Omental fat pad (tissue), 4 donors: ENCODE results near the gene SATB2. TPM values are rescaled to one million over a fixed set of nuclear protein-coding genes. Genes with fewer than 3 reads are reported as not detected.

ENCODE experiments used
- ATAC-seq: fragments of 150-250 bp; one replicate; pipeline ENCODE4 v1.9.1; 2016; ENCODE audit warnings: mild to moderate bottlenecking, moderate library complexity; ENCODE audit not compliant: low FRiP score
- DNase-seq: peaks from one replicate; pipeline ENCODE4 v3.0.0-alpha.2; 2019; ENCODE audit warnings: low spot score
- CTCF ChIP-seq, 3 donors: fragments of 450-650 bp; IDR thresholded peaks; one replicate each; pipeline ENCODE4 v1.5.1; 2016 to 2017; ENCODE audit warnings: antibody characterized with exemption in 3 of 3, mild to moderate bottlenecking in 3 of 3, moderate library complexity in 2 of 3
- total RNA-seq, 4 donors: library from RNA; depleted of rRNA; stranded (reverse); fragments of >200 nt; gene quantifications; one replicate each; pipeline ENCODE4 v1.1.0, GENCODE V29; 2016

Gene SATB2
- total RNA-seq, 4 donors from 2014 or later = 1.7 to 4.1 (median 2.7) TPM

GRCh38 chr2:199404841-199405240, 52.9 kb downstream of the SATB2 start:
- TF ChIP-seq CTCF (IDR thresholded peaks at IDR 0.05) = no peak
- no peak for ATAC-seq
- no peak for DNase-seq

- ATAC-seq (no peak), DNase-seq (no peak)
- TF ChIP-seq CTCF (IDR thresholded peaks at IDR 0.05) = no peak
Measured at GRCh38 chr2:199395311-199395710, 62.4 kb downstream of the SATB2 start.

- TF ChIP-seq CTCF (IDR thresholded peaks at IDR 0.05) = no peak
- ATAC-seq (no peak), DNase-seq (no peak)
Measured at GRCh38 chr2:199392363-199392762, 65.4 kb downstream of the SATB2 start.

- no peak for DNase-seq
- no peak for TF ChIP-seq CTCF (IDR thresholded peaks at IDR 0.05)
- no peak for ATAC-seq
Measured at GRCh38 chr2:199388728-199389268, 68.9 kb downstream of the SATB2 start.

- no peak for TF ChIP-seq CTCF (IDR thresholded peaks at IDR 0.05)
- ATAC-seq (no peak), DNase-seq (no peak)
Measured at GRCh38 chr2:199384043-199384442, 73.7 kb downstream of the SATB2 start.

GRCh38 chr2:199383021-199383420, 74.7 kb downstream of the SATB2 start:
- DNase-seq (no peak), ATAC-seq (no peak)
- TF ChIP-seq CTCF (IDR thresholded peaks at IDR 0.05) = no peak

GRCh38 chr2:199382091-199382490, 75.6 kb downstream of the SATB2 start:
- DNase-seq (no peak), ATAC-seq (no peak)
- no peak for TF ChIP-seq CTCF (IDR thresholded peaks at IDR 0.05)
